NOMO-1 (cell line): ENCODE measurements around the gene ZNF185.

Experiments
- DNase-seq, 2 experiments: peaks; one replicate each; lab custom pipeline; 2025; ENCODE audit not compliant: unreplicated experiment in 2 of 2; lab: John Stamatoyannopoulos, UW

The ZNF185 gene

GRCh38 chrX:152915541-152916241 is 17.8 kb downstream of the ZNF185 start:
- DNase-seq, result peak; percentile 49 to 64

- DNase-seq, result no peak
These were observed 20.1 kb downstream of the ZNF185 start for GRCh38 chrX:152917656-152918579.

- no peak for DNase-seq
These were observed 20.8 kb downstream of the ZNF185 start for GRCh38 chrX:152918707-152919106.

GRCh38 chrX:152923599-152923998 is 25.7 kb downstream of the ZNF185 start:
- no peak for DNase-seq

- DNase-seq, result no peak
These were observed 28.0 kb downstream of the ZNF185 start for GRCh38 chrX:152925835-152926234.

GRCh38 chrX:152926279-152926678 is 28.4 kb downstream of the ZNF185 start:
- DNase-seq, result peak; percentile 43 to 53

GRCh38 chrX:152926923-152927322 is 29.1 kb downstream of the ZNF185 start:
- DNase-seq, result no peak

- DNase-seq, result no peak
These were observed 30.2 kb downstream of the ZNF185 start for GRCh38 chrX:152927858-152928760.

GRCh38 chrX:152928761-152929400 is 31.0 kb downstream of the ZNF185 start:
- no peak for DNase-seq

GRCh38 chrX:152929898-152930297 is 32.0 kb downstream of the ZNF185 start:
- DNase-seq, result no peak

- DNase-seq, result no peak
These were observed 32.6 kb downstream of the ZNF185 start for GRCh38 chrX:152930516-152930915.

- DNase-seq, result no peak
These were observed 34.3 kb downstream of the ZNF185 start for GRCh38 chrX:152932144-152932543.

GRCh38 chrX:152932598-152933175 is 34.8 kb downstream of the ZNF185 start:
- no peak for DNase-seq

- DNase-seq, result no peak
These were observed 38.4 kb downstream of the ZNF185 start for GRCh38 chrX:152936306-152936705.

GRCh38 chrX:152937236-152937635 is 39.4 kb downstream of the ZNF185 start:
- DNase-seq, result no peak

- DNase-seq, result peak; percentile 81 to 85
These were observed 43.6 kb downstream of the ZNF185 start for GRCh38 chrX:152941328-152942076.

GRCh38 chrX:152942077-152942442 is 44.2 kb downstream of the ZNF185 start:
- no peak for DNase-seq

- DNase-seq, result no peak
These were observed 46.0 kb downstream of the ZNF185 start for GRCh38 chrX:152943826-152944225.
